ENCODE results near the gene INSYN2B. TPM values are rescaled to one million over a fixed set of nuclear protein-coding genes. Genes with fewer than 3 reads are reported as not detected.

Gene INSYN2B
- total and polyA plus RNA-seq, 2 of the 8 experiments (the other 6 are each of a cell fraction or from before 2014, with no cell fraction given), result not detected

DNA sequence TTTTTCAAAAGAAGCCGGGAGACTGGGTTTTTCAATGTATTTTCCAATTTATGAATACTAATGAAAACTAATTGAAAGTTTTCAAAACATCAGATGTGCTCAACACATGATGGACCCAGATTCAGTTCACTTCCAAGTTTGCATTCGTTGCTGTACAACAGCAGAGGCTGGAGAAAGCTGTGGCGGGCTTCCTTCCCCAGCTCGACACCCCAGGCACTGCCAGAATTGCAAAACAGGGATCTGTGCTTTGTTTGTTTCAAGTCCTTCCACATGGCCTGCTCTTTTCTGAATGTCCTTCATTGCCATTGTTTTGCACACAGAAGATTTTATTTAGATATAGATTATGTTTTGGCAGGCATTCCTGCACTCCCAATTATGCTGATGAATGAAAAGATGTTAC lies 30.3 kb upstream of the INSYN2B start (continued):
- TF ChIP-seq ZNF274 (IDR thresholded peaks at IDR 0.05; ENCODE audit: borderline replicate concordance, extremely low read depth, low read length), result no peak
- TF ChIP-seq YY1 (IDR thresholded peaks at IDR 0.05; ENCODE audit: low read depth, low read length), result no peak
- TF ChIP-seq NRF1 (IDR thresholded peaks at IDR 0.05; ENCODE audit: low read depth, low read length), result no peak
- TF ChIP-seq, protein P1, sequence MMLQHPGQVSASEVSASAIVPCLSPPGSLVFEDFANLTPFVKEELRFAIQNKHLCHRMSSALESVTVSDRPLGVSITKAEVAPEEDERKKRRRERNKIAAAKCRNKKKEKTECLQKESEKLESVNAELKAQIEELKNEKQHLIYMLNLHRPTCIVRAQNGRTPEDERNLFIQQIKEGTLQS (IDR thresholded peaks at IDR 0.05; ENCODE audit: insufficient read depth, low read depth, low read length), result no peak
- TF ChIP-seq, protein P2, sequence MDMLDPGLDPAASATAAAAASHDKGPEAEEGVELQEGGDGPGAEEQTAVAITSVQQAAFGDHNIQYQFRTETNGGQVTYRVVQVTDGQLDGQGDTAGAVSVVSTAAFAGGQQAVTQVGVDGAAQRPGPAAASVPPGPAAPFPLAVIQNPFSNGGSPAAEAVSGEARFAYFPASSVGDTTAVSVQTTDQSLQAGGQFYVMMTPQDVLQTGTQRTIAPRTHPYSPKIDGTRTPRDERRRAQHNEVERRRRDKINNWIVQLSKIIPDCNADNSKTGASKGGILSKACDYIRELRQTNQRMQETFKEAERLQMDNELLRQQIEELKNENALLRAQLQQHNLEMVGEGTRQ (IDR thresholded peaks at IDR 0.05; ENCODE audit: low read length), result no peak
